ENCODE data around the gene ARFRP1. TPM values are rescaled to one million over a fixed set of nuclear protein-coding genes. Genes with fewer than 3 reads are reported as not detected.
A peak's percentile ranks its signal among the peaks of the same experiment; 100 is the strongest.

The ARFRP1 gene
- total RNA-seq, 2 experiments from 2014 or later = 41.7 to 44.2 TPM

GRCh38 chr20:63738687-63739129 lies 30.9 kb upstream of the ARFRP1 start:
- Mint-ChIP-seq H3K9me3 (no peaks in the 10 kb centered on the region), H3K27me3 (no peaks in the 10 kb centered on the region), H3K36me3 (ENCODE audit: low read depth) (peaks cover 9% of the 10 kb centered on the region), H3K4me1 (ENCODE audit: low read depth) (peaks cover 26% of the 10 kb centered on the region), H3K27ac (no peak overlapping the region), H3K4me3 (peak overlapping the region; percentile 38)
- intact Hi-C loops (cut with micrococcal nuclease) = no loop called here
- ChIA-PET POLR2A (interaction anchor here (0.7 to 2.2 kb wide), 6 partner anchors 8 to 81 kb away, joined by 3 to 6 read pairs (median 4); partner anchors contain the start of gene RTEL1), CTCF (interaction anchor here (0.7 to 1.3 kb wide), 3 partner anchors 31 to 199 kb away, joined by 3 to 4 read pairs (median 3); partner anchors contain the start of genes ARFRP1 and ZGPAT)
- peak; percentile 55 for DNase-seq
- no peak for ATAC-seq
- no peak for TF ChIP-seq CTCF (IDR thresholded peaks at IDR 0.05)

- peaks cover 11% of the 10 kb centered on the region for H3K36me3 Mint-ChIP-seq (ENCODE audit: low read depth)
- CTCF ChIA-PET = interaction anchor here (1.2 to 2.4 kb wide), 3 partner anchors 30 to 199 kb away, joined by 3 to 7 read pairs (median 4); partner anchors contain the start of genes ARFRP1 and ZGPAT
- H3K9me3 Mint-ChIP-seq = no peaks in the 10 kb centered on the region
- peak overlapping the region; percentile 38 for H3K4me3 Mint-ChIP-seq
- TF ChIP-seq CTCF (IDR thresholded peaks at IDR 0.05) = no peak
- H3K4me1 Mint-ChIP-seq (ENCODE audit: low read depth) = peaks cover 26% of the 10 kb centered on the region
- H3K27me3 Mint-ChIP-seq = no peaks in the 10 kb centered on the region
- intact Hi-C loops (cut with micrococcal nuclease) = no loop called here
- DNase-seq (peak; percentile 45), ATAC-seq (peak; percentile 5)
- POLR2A ChIA-PET = interaction anchor here (0.7 to 1.3 kb wide), 5 partner anchors 10 to 30 kb away, joined by 3 to 4 read pairs (median 3); partner anchors contain the start of genes ARFRP1 and ZGPAT
- no peak overlapping the region for H3K27ac Mint-ChIP-seq
These were observed 30.3 kb upstream of the ARFRP1 start for GRCh38 chr20:63737945-63738686.

- H3K27me3 Mint-ChIP-seq = no peaks in the 10 kb centered on the region
- ChIA-PET POLR2A (interaction anchor here (1.0 to 2.0 kb wide), 3 partner anchors 30 to 96 kb away, joined by 3 to 12 read pairs (median 3); partner anchors contain the start of genes ARFRP1 and ZGPAT), CTCF (interaction anchor here (1.2 to 2.4 kb wide), 2 partner anchors 30 to 48 kb away, joined by 4 to 7 read pairs; partner anchors contain the start of genes ARFRP1 and ZGPAT)
- H3K4me1 Mint-ChIP-seq (ENCODE audit: low read depth) = peaks cover 26% of the 10 kb centered on the region
- H3K9me3 Mint-ChIP-seq = no peaks in the 10 kb centered on the region
- no peak for TF ChIP-seq CTCF (IDR thresholded peaks at IDR 0.05)
- H3K27ac Mint-ChIP-seq = no peak overlapping the region
- ATAC-seq = peak; percentile 1
- intact Hi-C loops (cut with micrococcal nuclease) = no loop called here
- H3K4me3 Mint-ChIP-seq = peak overlapping the region; percentile 72
- peaks cover 11% of the 10 kb centered on the region for H3K36me3 Mint-ChIP-seq (ENCODE audit: low read depth)
- DNase-seq = no peak
These were observed 29.8 kb upstream of the ARFRP1 start for GRCh38 chr20:63737695-63737944.

GRCh38 chr20:63736893-63737694 lies 29.3 kb upstream of the ARFRP1 start:
- CTCF ChIA-PET = interaction anchor here (0.8 to 2.4 kb wide), 9 partner anchors 14 to 244 kb away, joined by 3 to 17 read pairs (median 5); partner anchors contain the start of genes ARFRP1, PRPF6, PTK6 and ZGPAT
- Mint-ChIP-seq H3K9me3 (no peaks in the 10 kb centered on the region), H3K27me3 (no peaks in the 10 kb centered on the region), H3K4me1 (ENCODE audit: low read depth) (peaks cover 26% of the 10 kb centered on the region), H3K4me3 (peak overlapping the region; percentile 72), H3K36me3 (ENCODE audit: low read depth) (peaks cover 11% of the 10 kb centered on the region), H3K27ac (peak overlapping the region; percentile 79)
- POLR2A ChIA-PET = interaction anchor here (0.6 to 2.0 kb wide), 10 partner anchors 10 to 216 kb away, joined by 3 to 12 read pairs (median 4); partner anchors contain the start of genes ARFRP1, PPDPF and ZGPAT
- intact Hi-C loops (cut with micrococcal nuclease) = no loop called here
- no peak for TF ChIP-seq CTCF (IDR thresholded peaks at IDR 0.05)
- peak; percentile 24 for ATAC-seq
- peak; percentile 75 for DNase-seq

Data from activated CD8-positive, alpha-beta T cell treated with anti-CD3 and anti-CD28 coated beads for 36 hours (primary cell).